Prostate gland (tissue), 2 donors: ENCODE data around the gene RARB.

ENCODE experiments used
- POLR2AphosphoS5 ChIP-seq: sonication (generic); formaldehyde crosslinking; IDR thresholded peaks from one replicate; pipeline ENCODE4 v1.6.1; 2017; ENCODE audit warnings: antibody characterized with exemption
- TF ChIP-seq, protein P1 (sequence below), 4 experiments: fragments of 200-600 bp in 2 of 4; fragments of 450-650 bp in 2 of 4; sonication (generic) in 2 of 4; IDR thresholded peaks; 1 replicate in 3 of 4; 2 replicates in 1 of 4; pipeline ENCODE4 v1.5.1; 2016 to 2019; ENCODE audit warnings: antibody characterized with exemption in 4 of 4, mild to moderate bottlenecking in 2 of 4, moderate library complexity in 2 of 4

DNA sequence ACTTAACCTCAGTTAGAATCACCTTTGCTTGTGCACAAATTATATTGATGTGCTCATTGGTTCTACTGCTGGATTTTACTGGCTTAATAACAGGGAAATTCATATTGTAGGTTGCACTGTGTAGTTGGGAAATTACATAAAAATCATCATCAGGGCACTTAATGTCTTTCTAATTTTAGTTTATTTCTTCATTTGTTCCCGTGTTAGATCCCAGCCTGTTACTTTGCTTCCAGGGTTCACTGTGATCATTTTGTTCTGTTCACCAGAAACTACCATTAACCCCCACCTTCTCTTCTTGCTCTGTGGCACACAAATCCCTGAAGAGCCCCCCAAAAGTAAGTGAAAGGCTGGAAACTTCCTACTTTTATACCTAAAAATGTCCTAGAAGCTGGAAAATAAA is 80.4 kb downstream of the RARB start:
- TF ChIP-seq, protein P1, sequence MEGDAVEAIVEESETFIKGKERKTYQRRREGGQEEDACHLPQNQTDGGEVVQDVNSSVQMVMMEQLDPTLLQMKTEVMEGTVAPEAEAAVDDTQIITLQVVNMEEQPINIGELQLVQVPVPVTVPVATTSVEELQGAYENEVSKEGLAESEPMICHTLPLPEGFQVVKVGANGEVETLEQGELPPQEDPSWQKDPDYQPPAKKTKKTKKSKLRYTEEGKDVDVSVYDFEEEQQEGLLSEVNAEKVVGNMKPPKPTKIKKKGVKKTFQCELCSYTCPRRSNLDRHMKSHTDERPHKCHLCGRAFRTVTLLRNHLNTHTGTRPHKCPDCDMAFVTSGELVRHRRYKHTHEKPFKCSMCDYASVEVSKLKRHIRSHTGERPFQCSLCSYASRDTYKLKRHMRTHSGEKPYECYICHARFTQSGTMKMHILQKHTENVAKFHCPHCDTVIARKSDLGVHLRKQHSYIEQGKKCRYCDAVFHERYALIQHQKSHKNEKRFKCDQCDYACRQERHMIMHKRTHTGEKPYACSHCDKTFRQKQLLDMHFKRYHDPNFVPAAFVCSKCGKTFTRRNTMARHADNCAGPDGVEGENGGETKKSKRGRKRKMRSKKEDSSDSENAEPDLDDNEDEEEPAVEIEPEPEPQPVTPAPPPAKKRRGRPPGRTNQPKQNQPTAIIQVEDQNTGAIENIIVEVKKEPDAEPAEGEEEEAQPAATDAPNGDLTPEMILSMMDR (IDR thresholded peaks at IDR 0.05): no peak
- no peak for TF ChIP-seq POLR2AphosphoS5
